Measurements from ENCODE around the gene BPHL. TPM values are rescaled to one million over a fixed set of nuclear protein-coding genes. Genes with fewer than 3 reads are reported as not detected.

BPHL gene
- total and polyA plus RNA-seq, 7 donors: 6.7 to 22.8 (median 9.0) TPM

- no peak for ATAC-seq
- H3K9me3 ChIP-seq: no peaks in the 10 kb centered on the region
- 91 to 96% (median 95%) methylated on average over 9 of the region's 9 CpGs for WGBS, 3 donors
- no peak overlapping the region for H3K4me3 ChIP-seq
- no peak for DNase-seq
- no peak for TF ChIP-seq CTCF (IDR thresholded peaks at IDR 0.05)
- H3K27ac ChIP-seq: no peak overlapping the region
- peaks cover 7% of the 10 kb centered on the region for H3K4me1 ChIP-seq
- intact Hi-C loops (cut with DNase I): loop anchor here in 1 of 2 donors (10.0 kb wide), 2 partner anchors 128 to 612 kb away; partner anchors contain the start of gene NQO2
- peaks cover 0 to 2% of the 10 kb centered on the region in 2 donors for H3K36me3 ChIP-seq (ENCODE audit: insufficient read depth in 1 of 2, low read depth in 1 of 2)
- H3K27me3 ChIP-seq (ENCODE audit: insufficient read depth in 3 of 3, low read length in 2 of 3): no peaks in the 10 kb centered on the region
Observed at GRCh38 chr6:3122823-3123182, 4.3 kb downstream of the BPHL start.

- 81 to 86% (median 86%) methylated on average over 8 of the region's 8 CpGs for WGBS, 3 donors
- Histone ChIP-seq H3K4me1 (no peaks in the 10 kb centered on the region), H3K36me3 (ENCODE audit: insufficient read depth in 1 of 2, low read depth in 1 of 2) (peaks cover 0 to 21% of the 10 kb centered on the region in 2 donors), H3K4me3 (no peak overlapping the region), H3K27me3 (ENCODE audit: insufficient read depth in 3 of 3, low read length in 2 of 3) (no peaks in the 10 kb centered on the region), H3K9me3 (no peaks in the 10 kb centered on the region), H3K27ac (no peak overlapping the region)
- DNase-seq (no peak), ATAC-seq (no peak)
- no peak for TF ChIP-seq CTCF (IDR thresholded peaks at IDR 0.05)
- intact Hi-C loops (cut with DNase I): loop anchor here (5.0 to 10.0 kb wide), 4 partner anchors 38 to 610 kb away; partner anchors contain the start of gene NQO2 (in 1 of the 2)
Observed at GRCh38 chr6:3124667-3125066, 6.2 kb downstream of the BPHL start.

GRCh38 chr6:3125815-3126214, 7.3 kb downstream of the BPHL start:
- Histone ChIP-seq H3K27ac (no peak overlapping the region), H3K4me1 (no peaks in the 10 kb centered on the region), H3K4me3 (no peak overlapping the region), H3K36me3 (ENCODE audit: insufficient read depth in 1 of 2, low read depth in 1 of 2) (peaks cover 0 to 33% of the 10 kb centered on the region in 2 donors), H3K9me3 (no peaks in the 10 kb centered on the region), H3K27me3 (ENCODE audit: insufficient read depth in 3 of 3, low read length in 2 of 3) (no peaks in the 10 kb centered on the region)
- no peak for DNase-seq
- intact Hi-C loops (cut with DNase I): loop anchor here (1.0 to 10.0 kb wide), 5 partner anchors 36 to 609 kb away; partner anchors contain the start of gene NQO2 (in 1 of the 2)
- WGBS, 3 donors: 33 to 47% (median 40%) methylated on average over 2 of the region's 2 CpGs
- no peak for TF ChIP-seq CTCF (IDR thresholded peaks at IDR 0.05)
- ATAC-seq: no peak

- intact Hi-C loops (cut with DNase I): loop anchor here (5.0 to 10.0 kb wide), 4 partner anchors 34 to 606 kb away; partner anchors contain the start of gene NQO2 (in 1 of the 2)
- no peaks in the 10 kb centered on the region for H3K27me3 ChIP-seq (ENCODE audit: insufficient read depth in 3 of 3, low read length in 2 of 3)
- TF ChIP-seq CTCF (IDR thresholded peaks at IDR 0.05): no peak
- peak overlapping the region; percentile 46 for H3K4me3 ChIP-seq
- whole genome bisulfite sequencing, 3 donors: 85 to 89% (median 86%) methylated on average over 15 of the region's 15 CpGs
- ATAC-seq: no peak
- no peaks in the 10 kb centered on the region for H3K4me1 ChIP-seq
- no peaks in the 10 kb centered on the region for H3K9me3 ChIP-seq
- no peak for DNase-seq
- no peak overlapping the region for H3K27ac ChIP-seq
- peaks cover 0 to 55% of the 10 kb centered on the region in 2 donors for H3K36me3 ChIP-seq (ENCODE audit: insufficient read depth in 1 of 2, low read depth in 1 of 2)
Observed at GRCh38 chr6:3128356-3129108, 10.0 kb downstream of the BPHL start.

Measured in psoas muscle (tissue), 8 donors.